ENCODE results near the gene RSPO3. TPM values are rescaled to one million over a fixed set of nuclear protein-coding genes. Genes with fewer than 3 reads are reported as not detected.
A peak's percentile ranks its signal among the peaks of the same experiment; 100 is the strongest.

RSPO3 gene
- total and polyA plus RNA-seq, 9 of the 15 experiments (the other 6 are each of a cell fraction or from before 2014, with no cell fraction given) = not detected

GRCh38 chr6:127192911-127193541, 74.6 kb downstream of the RSPO3 start:
- 0% methylated on average over 3 of the region's 3 CpGs for WGBS (ENCODE audit: insufficient coverage, low coverage, missing lambda C conversion rate)

DNA sequence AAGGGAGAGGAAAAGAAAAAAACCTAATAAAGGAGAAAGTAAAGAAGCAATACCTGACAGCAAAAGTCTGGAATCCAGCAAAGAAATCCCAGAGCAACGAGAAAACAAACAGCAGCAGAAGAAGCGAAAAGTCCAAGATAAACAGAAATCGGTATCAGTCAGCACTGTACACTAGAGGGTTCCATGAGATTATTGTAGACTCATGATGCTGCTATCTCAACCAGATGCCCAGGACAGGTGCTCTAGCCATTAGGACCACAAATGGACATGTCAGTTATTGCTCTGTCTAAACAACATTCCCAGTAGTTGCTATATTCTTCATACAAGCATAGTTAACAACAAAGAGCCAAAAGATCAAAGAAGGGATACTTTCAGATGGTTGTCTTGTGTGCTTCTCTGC, 77.4 kb downstream of the RSPO3 start:
- 5% methylated on average over 3 of the region's 3 CpGs for WGBS (ENCODE audit: insufficient coverage, low coverage, missing lambda C conversion rate)
- ATAC-seq (no peak), DNase-seq (ENCODE audit: extremely low read depth in 1 of 4, low spot score in 3 of 4) (no peak), FAIRE-seq (no peak)
- no TSS peak for BruUV-seq (replicated peaks)
- in situ Hi-C loops (cut with MboI) (no loop called here), intact Hi-C loops (cut with micrococcal nuclease) (loop anchor here (10.0 kb wide), 1 partner anchor 1201 kb away; no protein-coding TSS in a partner anchor)
- Histone ChIP-seq H4K20me1 (replicated peaks; ENCODE audit: control insufficient read depth, insufficient read depth, low read length) (no peaks in the 10 kb centered on the region), H3K4me3 (no peak overlapping the region), H3K9ac (ENCODE audit: insufficient read depth in 1 of 2, low read depth in 2 of 2, low read length in 2 of 2) (no peak overlapping the region), H3K36me3 (ENCODE audit: control insufficient read depth, insufficient read depth, low read length) (no peaks in the 10 kb centered on the region), H3K4me1 (replicated peaks in 1 of 2; ENCODE audit: control insufficient read depth in 2 of 2, insufficient read depth in 2 of 2, low read length in 2 of 2) (no peaks in the 10 kb centered on the region), H3K4me2 (ENCODE audit: insufficient read depth, low read length) (no peak overlapping the region), H3K27ac (ENCODE audit: extremely low read depth, low read depth, low read length) (no peak overlapping the region), H3K79me2 (ENCODE audit: control insufficient read depth, insufficient read depth, low read length) (no peaks in the 10 kb centered on the region), H3K27me3 (ENCODE audit: control insufficient read depth in 2 of 2, insufficient read depth in 2 of 2, low read length in 2 of 2) (no peaks in the 10 kb centered on the region), H3K9me3 (replicated peaks; ENCODE audit: control insufficient read depth, insufficient read depth, low read depth, low read length) (no peaks in the 10 kb centered on the region), H2AFZ (ENCODE audit: low read depth, low read length) (no peak overlapping the region), H3K9me1 (ENCODE audit: control insufficient read depth, insufficient read depth, low read length) (no peaks in the 10 kb centered on the region)
- ChIA-PET POLR2A (no interaction called here), CTCF (ENCODE audit: low intra/inter-chr PET ratio) (no interaction called here)
- TF ChIP-seq RERE (CRISPR knock-in tag; IDR thresholded peaks at IDR 0.05; ENCODE audit: borderline replicate concordance) (no peak), ZNF324 (CRISPR knock-in tag; IDR thresholded peaks at IDR 0.05) (no peak), FOXJ3 (CRISPR knock-in tag; IDR thresholded peaks at IDR 0.05) (no peak), PHF20 (IDR thresholded peaks at IDR 0.05; ENCODE audit: partially characterized antibody) (no peak)
- TF ChIP-seq, protein P1, sequence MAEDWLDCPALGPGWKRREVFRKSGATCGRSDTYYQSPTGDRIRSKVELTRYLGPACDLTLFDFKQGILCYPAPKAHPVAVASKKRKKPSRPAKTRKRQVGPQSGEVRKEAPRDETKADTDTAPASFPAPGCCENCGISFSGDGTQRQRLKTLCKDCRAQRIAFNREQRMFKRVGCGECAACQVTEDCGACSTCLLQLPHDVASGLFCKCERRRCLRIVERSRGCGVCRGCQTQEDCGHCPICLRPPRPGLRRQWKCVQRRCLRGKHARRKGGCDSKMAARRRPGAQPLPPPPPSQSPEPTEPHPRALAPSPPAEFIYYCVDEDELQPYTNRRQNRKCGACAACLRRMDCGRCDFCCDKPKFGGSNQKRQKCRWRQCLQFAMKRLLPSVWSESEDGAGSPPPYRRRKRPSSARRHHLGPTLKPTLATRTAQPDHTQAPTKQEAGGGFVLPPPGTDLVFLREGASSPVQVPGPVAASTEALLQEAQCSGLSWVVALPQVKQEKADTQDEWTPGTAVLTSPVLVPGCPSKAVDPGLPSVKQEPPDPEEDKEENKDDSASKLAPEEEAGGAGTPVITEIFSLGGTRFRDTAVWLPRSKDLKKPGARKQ (CRISPR knock-in tag; IDR thresholded peaks at IDR 0.05) = no peak

More at GRCh38 chr6:127192911-127193541, 74.6 kb downstream of the RSPO3 start:
- H3K4me3 ChIP-seq = no peak overlapping the region
- no peak overlapping the region for H2AFZ ChIP-seq (ENCODE audit: low read depth, low read length)
- no peaks in the 10 kb centered on the region for H3K9me1 ChIP-seq (ENCODE audit: control insufficient read depth, insufficient read depth, low read length)
- FAIRE-seq (no peak), ATAC-seq (no peak), DNase-seq (ENCODE audit: extremely low read depth in 1 of 4, low spot score in 3 of 4) (no peak)
- intact Hi-C loops (cut with micrococcal nuclease) = loop anchor here (5.0 to 10.0 kb wide), 2 partner anchors 74 to 1198 kb away; partner anchors contain the start of gene RNF146
- no TSS peak for BruUV-seq (replicated peaks)
- no peaks in the 10 kb centered on the region for H3K27me3 ChIP-seq (ENCODE audit: control insufficient read depth in 2 of 2, insufficient read depth in 2 of 2, low read length in 2 of 2)
- no peaks in the 10 kb centered on the region for H3K4me1 ChIP-seq (replicated peaks in 1 of 2; ENCODE audit: control insufficient read depth in 2 of 2, insufficient read depth in 2 of 2, low read length in 2 of 2)
- H3K79me2 ChIP-seq (ENCODE audit: control insufficient read depth, insufficient read depth, low read length) = no peaks in the 10 kb centered on the region
- H3K27ac ChIP-seq (ENCODE audit: extremely low read depth, low read depth, low read length) = no peak overlapping the region
- in situ Hi-C loops (cut with MboI) = no loop called here
- no peak overlapping the region for H3K9ac ChIP-seq (ENCODE audit: insufficient read depth in 1 of 2, low read depth in 2 of 2, low read length in 2 of 2)
- TF ChIP-seq CEBPG (CRISPR knock-in tag; IDR thresholded peaks at IDR 0.05) = no peak
- TF ChIP-seq CEBPG (tag; conservative IDR thresholded peaks at IDR 0.05 in 1 of 2, IDR thresholded peaks at IDR 0.05 in 1 of 2) = peak in 1 of 2 experiments; percentile 51; a peak in 2 of 4 replicates
- TF ChIP-seq ZFPM2 (CRISPR knock-in tag; IDR thresholded peaks at IDR 0.05) = no peak
- TF ChIP-seq CHD4 (IDR thresholded peaks at IDR 0.05; ENCODE audit: insufficient read depth, insufficient replicate concordance, low read depth, low read length, poor library complexity, severe bottlenecking) = no peak
- peak; percentile 54 for TF ChIP-seq CEBPB (tag; IDR thresholded peaks at IDR 0.05)
- H3K36me3 ChIP-seq (ENCODE audit: control insufficient read depth, insufficient read depth, low read length) = no peaks in the 10 kb centered on the region
- H4K20me1 ChIP-seq (replicated peaks; ENCODE audit: control insufficient read depth, insufficient read depth, low read length) = no peaks in the 10 kb centered on the region
- CTCF ChIA-PET (ENCODE audit: low intra/inter-chr PET ratio) = interaction anchor here (0.7 kb wide), 1 partner anchor 340 kb away, joined by 3 read pairs; no protein-coding TSS in a partner anchor
- POLR2A ChIA-PET = no interaction called here
- H3K9me3 ChIP-seq (replicated peaks; ENCODE audit: control insufficient read depth, insufficient read depth, low read depth, low read length) = no peaks in the 10 kb centered on the region
- H3K4me2 ChIP-seq (ENCODE audit: insufficient read depth, low read length) = no peak overlapping the region

Measured in K562 (cell line).